Islet precursor cell (in vitro differentiated cells): Measurements from ENCODE around the gene TNK1.
"Not testable (repeated sequence)": the region's sequence is repeated elsewhere in the genome, so short reads cannot be mapped to it uniquely, and the experiment has no call there.

Experiments used
- DNase-seq: peaks from one replicate; pipeline ENCODE4 v3.0.0-alpha.2; 2018

TNK1 gene

DNA sequence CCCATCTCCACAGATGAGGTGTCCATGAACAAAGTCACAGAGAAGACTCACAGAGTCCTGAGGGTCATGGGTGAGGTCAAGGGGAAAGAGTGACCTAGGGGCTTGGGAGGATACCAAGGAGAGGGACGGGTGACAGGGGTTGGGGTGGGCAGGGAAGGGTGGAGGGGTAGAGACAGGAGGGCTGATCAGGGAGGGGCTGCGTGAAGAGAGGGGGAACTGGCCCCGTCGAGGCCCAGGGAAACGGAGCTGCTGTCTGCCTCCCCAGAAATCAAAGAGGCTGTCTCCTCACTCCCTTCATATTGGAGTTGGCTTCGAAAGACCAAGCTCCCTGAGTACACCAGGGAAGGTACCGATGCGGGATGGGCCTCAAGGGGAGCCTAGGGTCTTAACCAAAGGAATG, 25.3 kb upstream of the TNK1 start:
- DNase-seq, result no peak

DNA sequence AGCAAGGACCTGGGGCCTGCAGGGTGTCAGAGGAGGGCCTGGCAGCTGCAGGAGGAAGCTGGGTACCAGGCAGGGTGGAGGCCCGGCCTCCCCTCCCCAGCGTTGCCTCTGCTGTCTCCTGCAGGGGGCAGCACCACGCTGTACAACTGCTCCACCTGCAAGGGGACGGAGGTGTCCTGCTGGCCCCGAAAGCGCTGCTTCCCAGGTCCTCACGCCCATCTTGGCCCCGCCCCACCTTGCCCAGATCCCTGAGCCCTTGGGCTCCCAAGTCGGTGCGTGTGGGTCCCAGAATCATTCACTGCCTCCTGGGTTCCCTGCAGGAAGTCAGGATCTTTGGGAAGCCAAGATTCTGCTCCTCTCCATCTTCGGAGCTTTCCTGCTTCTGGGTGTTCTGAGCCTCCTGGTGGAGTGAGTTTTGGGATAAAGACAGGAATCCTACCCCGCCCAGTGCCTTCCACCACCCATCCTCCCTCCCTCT, 24.8 kb upstream of the TNK1 start:
- peak; percentile 96 for DNase-seq

DNA sequence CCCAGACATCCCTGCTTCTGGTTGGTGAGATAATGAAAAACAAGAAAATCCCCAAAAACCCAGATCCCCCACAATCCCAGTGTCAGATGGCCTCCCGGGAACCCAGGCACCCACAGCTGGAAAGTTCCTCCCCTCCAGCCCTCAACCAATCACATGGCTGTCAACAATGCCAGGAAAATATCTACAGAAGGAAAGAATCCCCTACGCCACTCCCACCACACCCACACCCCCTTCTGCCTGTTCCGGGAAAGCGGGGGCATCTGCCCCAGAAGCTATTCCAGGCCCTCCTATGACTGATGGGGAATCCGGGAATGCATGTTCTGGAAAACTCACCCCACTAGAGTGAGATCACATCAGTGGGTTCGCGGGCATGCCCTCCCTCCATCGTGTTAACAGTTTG, 24.1 kb upstream of the TNK1 start:
- DNase-seq, result no peak

DNA sequence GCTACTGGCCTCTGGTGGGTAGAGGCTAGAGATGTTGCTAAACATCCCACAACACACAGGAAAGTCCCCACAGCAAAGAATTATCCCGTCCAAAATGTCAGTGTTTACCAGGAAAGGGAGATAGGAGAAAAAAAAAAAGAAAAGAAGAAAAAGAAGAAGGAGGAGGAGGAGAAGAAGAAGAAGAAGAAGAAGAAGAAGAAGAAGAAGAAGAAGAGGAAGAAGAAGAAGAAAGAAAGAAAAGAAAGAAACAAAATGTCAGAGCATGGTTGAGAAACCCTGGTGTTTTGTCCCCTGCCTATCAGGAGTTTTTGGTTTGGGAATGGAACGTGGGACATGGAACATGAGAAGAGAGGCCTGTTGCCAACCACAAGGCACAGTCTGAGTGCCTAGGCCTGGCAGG, 23.5 kb upstream of the TNK1 start:
- DNase-seq, result no peak

DNA sequence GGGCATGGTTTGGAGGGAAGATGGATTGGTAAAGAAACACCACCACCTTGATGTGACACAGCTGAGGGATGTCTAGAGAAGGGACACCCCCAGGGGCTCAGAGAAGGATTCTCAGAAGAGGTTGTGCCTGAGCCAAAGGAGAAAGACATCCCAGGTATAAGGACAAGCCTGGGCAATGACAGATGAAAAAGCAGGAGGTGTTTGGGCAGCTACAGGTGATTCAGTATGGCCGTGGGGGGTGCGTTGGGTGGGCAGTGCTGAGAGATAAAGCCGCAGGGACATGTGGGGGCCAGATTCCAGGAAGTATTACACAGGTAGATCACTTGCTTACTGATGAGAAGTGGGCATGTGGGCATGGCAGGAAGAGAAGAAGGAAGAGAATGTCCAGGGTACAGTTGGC, 19.0 kb upstream of the TNK1 start:
- no peak for DNase-seq

DNA sequence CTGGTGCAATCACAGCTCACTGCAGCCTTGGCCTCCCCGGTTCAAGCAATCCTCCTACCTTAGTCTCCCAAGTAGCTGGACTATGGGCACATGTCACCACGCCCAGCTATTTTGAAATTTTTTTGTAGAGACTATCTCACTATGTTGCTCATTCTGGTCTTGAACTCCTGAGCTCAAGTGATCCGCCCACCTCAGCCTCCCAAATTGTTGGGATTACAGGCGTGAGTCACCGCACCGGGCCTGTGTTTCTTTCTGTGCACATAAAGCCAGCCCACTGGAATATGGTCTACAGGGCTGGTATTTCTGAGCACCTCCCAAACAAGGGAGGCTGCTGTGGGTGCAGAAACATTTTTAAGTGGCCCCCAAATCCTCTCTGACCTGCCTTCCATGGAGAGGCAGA, 17.6 kb upstream of the TNK1 start:
- peak; percentile 76 for DNase-seq

DNA sequence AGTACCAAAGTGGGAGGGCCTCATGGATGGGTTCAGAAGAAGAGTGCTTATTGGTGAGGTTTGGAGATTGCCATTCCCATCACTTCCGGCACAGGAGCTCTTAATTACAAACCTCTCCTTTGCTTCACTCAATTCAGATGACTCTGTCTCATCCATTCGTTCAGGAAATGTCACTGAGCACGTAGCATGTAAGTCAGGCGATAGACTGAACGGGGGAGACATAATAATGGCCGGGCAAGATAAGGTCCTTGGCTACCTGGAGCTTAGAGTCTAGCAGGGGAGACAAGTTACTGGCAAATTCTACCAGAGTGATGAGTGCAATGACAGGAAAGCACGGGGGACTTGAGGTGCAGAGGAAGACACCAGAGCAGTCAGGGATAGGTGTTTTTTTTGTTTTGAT, 14.9 kb upstream of the TNK1 start:
- not testable (repeated sequence) for DNase-seq

DNA sequence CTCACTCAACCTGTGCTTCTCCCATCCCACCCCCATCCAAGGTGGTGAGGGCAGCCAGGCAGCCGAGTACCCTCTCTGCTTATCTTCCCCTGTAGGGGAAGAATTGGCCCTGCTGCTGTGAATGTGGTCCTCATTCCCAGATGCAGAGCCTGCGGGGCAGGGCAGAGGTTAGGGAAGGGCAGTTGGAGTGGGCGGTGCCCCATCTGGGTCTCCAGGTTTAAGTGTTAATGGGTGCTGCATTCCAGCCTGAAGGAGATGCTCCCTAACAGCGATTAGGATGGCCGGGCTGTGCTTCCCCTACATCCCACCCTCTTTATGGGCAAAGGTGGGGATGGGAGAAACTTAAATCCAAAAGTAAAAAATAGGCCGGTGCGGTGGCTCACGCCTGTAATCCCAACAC, 13.8 kb upstream of the TNK1 start:
- DNase-seq, result peak; percentile 50

DNA sequence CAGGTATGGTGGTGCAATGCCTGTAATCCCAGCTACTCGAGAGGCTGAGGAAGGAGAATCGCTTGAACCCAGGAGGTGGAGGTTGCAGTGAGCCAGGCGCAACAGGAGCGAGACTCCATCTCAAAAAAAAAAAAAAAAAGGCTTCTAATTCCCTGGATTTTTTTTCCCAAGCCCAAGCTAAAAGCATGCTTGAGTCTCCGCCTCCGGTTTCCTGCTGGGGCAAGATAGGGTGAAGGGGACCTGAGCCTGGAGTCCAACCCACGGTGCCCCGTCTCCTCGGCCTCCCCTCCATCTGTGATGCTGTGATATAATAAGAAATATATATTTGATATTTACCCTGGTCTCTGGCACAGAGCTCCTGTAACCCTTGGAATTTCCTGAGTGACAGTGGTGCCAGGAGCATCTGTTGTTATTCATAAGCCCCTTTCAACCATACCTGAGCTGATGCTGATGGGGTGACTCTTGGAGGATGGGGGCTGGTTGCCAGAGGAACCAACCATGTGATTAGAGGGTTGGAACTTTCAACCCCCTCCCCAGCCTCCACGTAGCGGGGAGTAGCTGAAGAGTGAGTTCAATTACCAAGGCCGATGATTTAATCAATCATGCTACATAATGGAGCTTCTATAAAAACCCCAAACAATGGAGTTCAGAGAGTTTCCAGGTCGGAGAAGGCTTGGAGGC, 12.8 kb upstream of the TNK1 start:
- DNase-seq, result no peak

DNA sequence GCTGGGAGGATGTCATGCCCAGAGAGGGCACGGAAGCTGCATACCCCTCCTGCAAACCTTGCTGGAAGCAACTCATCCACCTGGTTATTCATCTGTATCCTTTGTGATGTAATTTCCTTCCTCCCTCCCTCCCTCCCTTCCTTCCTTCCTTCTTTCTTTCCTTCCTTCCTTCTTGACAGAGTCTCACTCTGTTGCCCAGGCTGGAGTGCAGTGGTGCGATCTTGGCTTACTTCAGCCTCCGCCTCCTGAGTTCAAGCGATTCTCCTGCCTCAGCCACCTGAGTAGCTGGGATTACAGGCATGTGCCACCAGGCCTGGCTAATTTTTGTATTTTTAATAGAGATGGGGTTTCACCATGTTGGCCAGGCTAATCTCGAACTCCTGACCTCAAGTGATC, 12.3 kb upstream of the TNK1 start:
- DNase-seq, result not testable (repeated sequence)

DNA sequence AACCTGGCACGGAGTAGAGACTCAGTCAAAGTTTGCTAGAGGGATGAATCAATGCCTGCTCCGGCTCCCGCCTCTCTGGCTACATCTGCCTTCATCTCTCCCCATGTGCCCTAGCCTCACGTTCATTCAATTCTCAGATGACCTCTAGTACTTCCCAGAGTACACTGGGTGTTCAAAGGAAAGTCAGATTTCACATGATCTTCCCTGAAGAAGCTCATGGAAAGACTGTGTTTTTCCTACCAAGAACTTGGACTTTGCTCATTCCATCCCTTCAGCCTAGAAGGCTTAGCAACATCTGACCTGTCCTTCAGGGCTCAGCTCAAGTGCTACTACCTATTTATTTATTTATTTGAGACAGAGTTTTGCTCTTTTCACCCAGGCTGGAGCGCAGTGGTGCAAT, 11.1 kb upstream of the TNK1 start:
- no peak for DNase-seq

DNA sequence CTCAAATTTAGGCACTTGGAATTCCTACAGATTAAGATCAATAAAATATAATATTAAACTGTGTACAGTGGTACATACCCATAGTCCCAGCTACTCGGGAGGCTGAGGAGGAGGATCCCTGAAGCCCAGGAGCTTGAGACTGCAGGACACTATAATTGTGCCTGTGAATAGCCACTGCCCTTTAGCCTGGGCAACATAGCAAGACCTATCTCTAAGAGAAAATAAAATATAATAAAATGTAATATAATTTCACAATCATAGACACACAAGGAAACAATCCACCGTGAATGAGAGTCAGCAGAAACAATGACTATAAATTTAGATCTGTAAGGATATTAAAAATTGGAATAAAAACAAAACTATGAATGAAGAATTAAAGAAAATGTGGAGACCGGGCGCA, 10.0 kb upstream of the TNK1 start:
- DNase-seq, result no peak

DNA sequence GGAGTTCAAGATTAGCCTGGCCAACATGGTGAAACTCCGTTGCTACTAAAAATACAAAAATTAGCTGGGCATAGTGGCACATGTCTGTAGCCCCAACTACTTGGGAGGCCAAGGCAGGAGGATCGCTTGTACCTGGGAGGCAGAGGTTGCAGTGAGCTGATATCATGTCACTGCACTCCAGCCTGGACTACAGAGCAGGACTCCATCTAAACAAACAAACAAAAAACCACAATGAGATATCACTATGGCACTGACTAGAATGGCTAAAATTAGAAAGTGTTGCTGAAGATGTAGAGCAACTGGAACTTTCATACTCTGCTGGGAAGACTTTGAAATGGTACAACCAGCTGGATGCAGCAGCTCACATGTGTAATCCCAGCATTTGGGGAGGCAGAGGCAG, 6.5 kb upstream of the TNK1 start:
- no peak for DNase-seq

DNA sequence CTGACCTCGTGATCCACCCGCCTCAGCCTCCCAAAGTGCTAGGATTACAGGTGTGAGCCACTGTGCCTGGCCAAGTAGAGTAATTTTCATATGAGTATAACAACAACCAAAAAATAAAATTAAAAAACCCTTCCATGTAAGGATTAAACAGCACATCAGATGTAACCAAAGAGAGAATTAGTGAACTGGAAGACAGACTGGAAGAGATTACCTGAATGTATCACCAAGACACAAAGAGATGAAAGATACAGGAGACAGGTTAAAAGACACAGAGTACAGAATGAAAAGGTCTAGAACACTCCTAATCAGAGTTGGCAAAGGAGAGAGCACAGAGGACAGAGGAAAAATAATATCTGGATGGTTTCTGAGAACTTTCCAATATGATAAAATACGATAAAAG, 1.8 kb upstream of the TNK1 start:
- no peak for DNase-seq

DNA sequence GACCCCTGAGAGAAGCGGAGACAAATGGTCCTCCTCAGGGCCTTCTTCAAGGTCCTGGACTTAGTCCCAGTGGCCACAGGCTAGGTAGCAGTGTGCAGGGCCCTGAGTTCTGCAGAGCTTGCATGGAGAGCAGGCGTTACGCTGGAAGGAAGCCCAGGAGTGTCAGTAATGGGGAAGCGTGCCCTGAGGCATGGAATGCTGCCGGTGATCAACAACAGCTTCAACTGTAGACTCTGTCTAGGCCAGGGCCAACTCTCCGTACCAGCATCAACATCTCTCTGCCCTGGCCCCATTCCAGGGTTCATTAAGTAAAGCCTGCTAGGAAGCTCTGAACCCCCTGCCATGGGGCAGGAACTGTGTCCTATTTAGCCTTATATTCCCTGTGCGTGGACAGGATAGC, 568 bp upstream of the TNK1 start:
- DNase-seq, result peak; percentile 83

DNA sequence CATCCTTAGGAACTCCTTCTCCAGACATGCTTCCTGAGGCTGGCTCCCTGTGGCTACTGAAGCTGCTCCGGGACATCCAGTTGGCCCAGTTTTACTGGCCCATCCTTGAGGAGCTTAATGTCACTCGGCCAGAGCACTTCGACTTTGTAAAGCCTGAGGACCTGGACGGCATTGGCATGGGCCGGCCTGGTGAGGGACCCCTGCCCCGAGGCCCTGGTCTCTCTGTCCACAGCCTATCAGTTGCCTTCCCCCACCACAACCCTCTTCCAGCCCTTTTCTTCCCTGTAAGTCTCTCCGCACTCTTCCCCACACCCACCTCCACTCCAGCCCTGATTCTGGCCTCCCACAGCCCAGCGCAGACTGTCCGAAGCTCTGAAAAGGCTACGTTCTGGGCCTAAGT, 2.0 kb downstream of the TNK1 start:
- no peak for DNase-seq

DNA sequence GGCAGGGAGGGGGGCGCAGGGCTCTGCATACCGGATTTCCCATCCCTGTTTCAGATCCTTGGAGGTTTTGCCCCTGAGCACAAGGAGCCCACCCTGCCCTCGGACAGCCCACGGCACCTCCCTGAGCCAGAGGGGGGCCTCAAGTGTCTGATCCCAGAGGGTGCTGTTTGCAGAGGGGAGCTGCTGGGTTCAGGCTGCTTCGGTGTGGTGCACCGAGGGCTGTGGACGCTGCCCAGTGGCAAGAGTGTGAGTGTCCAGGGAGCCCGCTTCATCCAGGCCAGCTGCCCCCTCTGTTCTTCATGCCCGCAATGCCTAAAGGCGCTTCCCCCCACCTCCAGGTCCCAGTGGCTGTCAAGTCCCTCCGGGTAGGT, 2.5 kb downstream of the TNK1 start:
- no peak for DNase-seq

DNA sequence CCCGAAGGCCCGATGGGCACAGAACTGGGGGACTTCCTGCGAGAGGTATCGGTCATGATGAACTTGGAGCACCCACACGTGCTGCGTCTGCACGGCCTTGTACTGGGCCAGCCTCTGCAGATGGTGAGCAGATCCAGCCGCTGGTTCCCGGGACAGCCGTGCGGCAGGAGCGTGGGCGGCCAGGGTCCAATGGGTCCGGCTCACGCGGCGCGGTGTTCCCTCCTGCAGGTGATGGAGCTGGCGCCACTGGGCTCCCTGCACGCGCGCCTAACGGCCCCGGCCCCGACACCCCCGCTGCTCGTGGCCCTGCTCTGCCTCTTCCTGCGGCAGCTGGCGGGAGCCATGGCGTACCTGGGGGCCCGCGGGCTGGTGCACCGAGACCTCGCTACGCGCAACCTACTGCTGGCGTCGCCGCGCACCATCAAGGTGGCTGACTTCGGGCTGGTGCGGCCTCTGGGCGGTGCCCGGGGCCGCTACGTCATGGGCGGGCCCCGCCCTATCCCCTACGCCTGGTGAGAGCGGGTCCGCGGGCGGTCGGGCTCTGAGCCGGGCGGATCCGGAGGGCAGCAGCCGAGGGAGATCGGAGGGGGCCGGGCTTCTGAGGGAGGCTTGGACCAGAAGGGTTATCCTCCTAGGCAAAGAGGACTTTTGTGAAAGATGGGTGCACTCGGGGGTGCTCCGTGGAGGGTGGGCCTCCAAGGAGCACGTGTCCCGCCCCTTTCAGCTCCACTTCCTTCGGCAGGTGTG, 3.0 kb downstream of the TNK1 start:
- DNase-seq, result peak; percentile 86

DNA sequence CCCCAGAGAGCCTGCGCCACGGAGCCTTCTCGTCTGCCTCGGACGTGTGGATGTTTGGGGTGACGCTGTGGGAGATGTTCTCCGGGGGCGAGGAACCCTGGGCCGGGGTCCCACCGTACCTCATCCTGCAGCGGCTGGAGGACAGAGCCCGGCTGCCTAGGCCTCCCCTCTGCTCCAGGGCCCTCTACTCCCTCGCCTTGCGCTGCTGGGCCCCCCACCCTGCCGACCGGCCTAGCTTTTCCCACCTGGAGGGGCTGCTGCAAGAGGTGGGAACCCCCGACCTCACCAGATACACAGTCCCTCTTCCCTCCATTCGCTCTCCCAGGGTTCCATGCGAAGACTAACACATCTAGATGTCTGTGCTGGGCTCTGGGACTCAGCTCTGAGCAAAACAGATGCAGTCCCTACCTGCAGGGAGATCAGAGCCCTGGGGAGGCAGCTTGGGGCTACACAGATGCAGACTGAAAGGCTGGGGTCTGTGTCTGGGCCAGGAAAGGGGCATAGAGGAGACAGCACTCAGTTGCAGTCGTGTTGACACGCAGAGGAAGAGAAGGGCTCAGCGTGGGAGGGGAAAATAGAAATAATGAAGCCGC, 3.7 kb downstream of the TNK1 start:
- DNase-seq, result no peak

DNA sequence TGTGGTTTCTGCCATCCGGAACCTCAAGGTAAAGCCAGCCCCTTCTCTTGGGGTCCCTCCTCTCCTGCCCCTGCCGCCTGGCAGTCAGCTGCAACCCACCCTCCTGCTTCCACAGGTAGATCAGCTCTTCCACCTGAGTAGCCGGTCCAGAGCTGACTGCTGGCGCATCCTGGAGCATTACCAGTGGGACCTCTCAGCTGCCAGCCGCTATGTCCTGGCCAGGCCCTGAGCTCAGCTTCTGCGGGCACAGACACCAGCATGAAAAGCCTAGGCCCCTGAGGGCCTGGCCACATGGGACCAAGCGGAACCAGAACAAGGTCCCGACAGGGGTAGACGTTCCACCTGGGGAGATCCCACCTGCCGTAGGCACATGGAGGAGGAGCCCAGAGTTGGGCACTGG, 8.0 kb downstream of the TNK1 start:
- no peak for DNase-seq

DNA sequence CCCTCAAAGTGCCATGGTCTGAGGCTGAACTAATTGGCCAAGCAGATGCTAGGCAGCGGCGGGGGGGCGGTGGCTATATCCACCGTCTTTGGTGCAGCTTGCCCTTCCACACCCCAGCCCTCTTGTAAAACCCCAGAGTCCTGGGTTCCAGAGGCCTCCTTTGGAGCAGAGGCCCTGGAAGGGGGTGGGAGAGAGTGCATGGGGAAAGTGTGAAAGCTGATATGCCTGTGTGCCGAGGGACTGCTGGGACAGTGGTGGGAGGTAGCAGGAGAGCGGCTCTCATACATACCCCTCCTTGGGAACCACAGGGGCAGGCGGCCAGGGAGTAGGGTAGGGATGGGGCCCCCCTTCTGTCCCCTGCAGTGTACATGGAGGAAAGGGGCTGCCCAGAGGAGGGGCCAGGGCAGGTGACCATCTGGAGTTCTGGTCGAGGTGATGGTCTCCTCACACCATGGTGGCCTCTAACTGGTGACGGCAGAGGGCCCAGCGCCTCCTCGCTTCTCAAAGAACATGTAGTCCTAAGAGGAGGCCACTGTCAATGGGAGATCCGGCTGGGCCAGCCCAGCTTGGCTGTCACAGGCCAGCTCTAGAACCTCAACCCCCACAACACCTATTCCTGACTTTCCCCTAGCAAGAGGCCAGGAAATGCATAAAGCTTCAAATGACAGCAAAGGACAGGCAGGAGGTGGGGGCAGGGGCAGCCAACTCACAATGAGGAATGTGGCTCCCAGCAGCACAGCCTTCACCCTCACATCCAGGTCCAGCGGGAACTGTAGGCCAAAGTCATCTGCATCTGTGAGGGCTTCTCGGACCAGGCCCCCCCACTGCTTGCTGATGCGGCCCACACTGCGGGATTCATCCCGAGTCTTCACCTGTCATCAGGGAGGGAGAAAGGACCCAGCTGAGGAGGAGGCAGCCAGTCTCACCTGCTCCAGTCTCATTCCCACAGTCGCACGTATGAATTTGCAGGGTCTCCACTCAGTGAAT, 9.3 kb downstream of the TNK1 start:
- no peak for DNase-seq

DNA sequence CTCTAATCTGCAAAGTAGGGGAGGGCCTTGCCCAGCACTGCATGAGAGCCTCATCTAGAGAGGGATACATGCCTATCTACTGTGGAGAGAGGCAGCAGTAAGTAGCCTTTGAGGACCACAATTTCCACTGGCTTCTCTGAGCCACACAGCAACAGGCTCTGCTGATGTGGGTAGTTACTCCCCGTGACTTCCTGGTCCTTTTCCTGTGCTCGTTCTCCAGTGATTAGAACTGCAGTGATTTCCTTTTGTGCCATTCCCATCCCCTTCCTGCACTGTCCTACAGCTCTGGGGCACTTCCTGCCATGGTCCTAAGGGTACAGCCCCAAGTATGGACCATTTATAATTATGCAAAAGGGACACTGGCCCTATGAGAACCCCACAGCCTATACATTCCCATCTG, 10.4 kb downstream of the TNK1 start:
- no peak for DNase-seq
